H1 (cell line): Measurements from ENCODE around the gene UTS2B. TPM values are rescaled to one million over a fixed set of nuclear protein-coding genes. Genes with fewer than 3 reads are reported as not detected.

ENCODE experiments used
- CTCF ChIA-PET: fragments of 300-600 bp; sonication (Branson Sonifier 250); formaldehyde crosslinking; loops from one replicate; lab custom pipeline; 2021; ENCODE audit not compliant: partially characterized antibody; lab: Charles Lee
- POLR2A ChIA-PET: fragments of 300-600 bp; sonication (Branson Sonifier 250); formaldehyde crosslinking; loops from one replicate; lab custom pipeline; 2021; ENCODE audit warnings: inconsistent platforms; ENCODE audit not compliant: partially characterized antibody; lab: Charles Lee
- DNase-seq, 2 experiments: peaks; one replicate each; pipeline versions ENCODE4 v3.0.0 to v3.0.0-alpha.2; 2010 to 2022; ENCODE audit warnings: low spot score in 2 of 2, low read depth in 1 of 2, mixed read lengths in 1 of 2
- FAIRE-seq: peaks from 2 replicates; lab custom pipeline; 2011; peaks lifted over from hg19 to GRCh38; lab: Jason Lieb, UNC
- H2AFZ ChIP-seq: 2 replicates; pipeline ENCODE4 v1.8.1; 2012; ENCODE audit warnings: low read length, inconsistent platforms
- H2AK5ac ChIP-seq: 2 replicates; pipeline ENCODE4 v1.6.1; 2013; ENCODE audit warnings: low read depth, low read length
- H2BK120ac ChIP-seq: replicated peaks from 2 replicates; pipeline ENCODE3; 2013; ENCODE audit warnings: low read depth, low read length, inconsistent platforms
- H2BK12ac ChIP-seq: 2 replicates; pipeline ENCODE4 v1.6.1; 2013; ENCODE audit warnings: low read depth, low read length
- H2BK15ac ChIP-seq: 2 replicates; pipeline ENCODE4 v1.6.1; 2013; ENCODE audit warnings: low read length
- H2BK20ac ChIP-seq: 2 replicates; pipeline ENCODE4 v1.6.1; 2013; ENCODE audit warnings: low read length
- H2BK5ac ChIP-seq: 2 replicates; pipeline ENCODE4 v1.6.1; 2013; ENCODE audit warnings: low read depth, low read length
- H3K14ac ChIP-seq: 2 replicates; pipeline ENCODE4 v1.6.1; 2013; ENCODE audit warnings: inconsistent platforms; ENCODE audit not compliant: insufficient read length
- H3K18ac ChIP-seq: 2 replicates; pipeline ENCODE4 v1.6.1; 2013; ENCODE audit warnings: low read length; ENCODE audit errors: extremely low read depth
- H3K23ac ChIP-seq: 2 replicates; pipeline ENCODE4 v1.6.1; 2013; ENCODE audit warnings: inconsistent platforms; ENCODE audit not compliant: insufficient read length
- H3K23me2 ChIP-seq: 2 replicates; pipeline ENCODE4 v1.6.1; 2013; ENCODE audit warnings: low read depth, low read length
- H3K27ac ChIP-seq: 2 replicates; pipeline ENCODE4 v1.6.1; 2011; ENCODE audit warnings: low read depth, low read length, inconsistent platforms
- H3K27me3 ChIP-seq, 4 experiments: replicated peaks in 1 of 4; 1 replicate in 1 of 4; 2 replicates in 3 of 4; pipeline versions ENCODE4 v1.6.1 to v1.8.1; 2011 to 2013; ENCODE audit warnings: low read length in 3 of 4, mild to moderate bottlenecking in 3 of 4, inconsistent platforms in 2 of 4, mixed read lengths in 2 of 4, moderate library complexity in 1 of 4; ENCODE audit not compliant: control insufficient read depth in 3 of 4, insufficient read depth in 3 of 4; ENCODE audit errors: extremely low read depth in 1 of 4
- H3K36me3 ChIP-seq, 4 experiments: 2 replicates each; pipeline versions ENCODE4 v1.6.1 to v1.8.1; 2011 to 2013; ENCODE audit warnings: mild to moderate bottlenecking in 4 of 4, low read length in 3 of 4, moderate library complexity in 2 of 4, control low read depth in 1 of 4, inconsistent platforms in 1 of 4; ENCODE audit not compliant: insufficient read depth in 4 of 4, control insufficient read depth in 2 of 4
- H3K4ac ChIP-seq: replicated peaks from 2 replicates; pipeline ENCODE3; 2013; ENCODE audit warnings: low read length, low read depth, mixed read lengths, inconsistent platforms; ENCODE audit not compliant: insufficient read length
- H3K4me1 ChIP-seq, 4 experiments: replicated peaks in 1 of 4; 1 replicate in 1 of 4; 2 replicates in 3 of 4; pipeline versions ENCODE4 v1.6.1 to v1.8.1; 2011 to 2013; ENCODE audit warnings: low read length in 3 of 4, inconsistent platforms in 2 of 4, mixed read lengths in 1 of 4; ENCODE audit not compliant: insufficient read depth in 4 of 4, control insufficient read depth in 3 of 4
- H3K4me2 ChIP-seq, 2 experiments: 2 replicates each; pipeline versions ENCODE4 v1.6.1 to v1.8.1; 2011 to 2013; ENCODE audit warnings: low read depth in 2 of 2, low read length in 2 of 2, control low read depth in 1 of 2, inconsistent platforms in 1 of 2, mild to moderate bottlenecking in 1 of 2; ENCODE audit not compliant: insufficient read depth in 1 of 2
- H3K4me3 ChIP-seq, 4 experiments: fragments of 200-600, 300-600 bp in 1 of 4; sonication (generic), shearing (Covaris generic), sonication (Bioruptor Twin) in 1 of 4; 2 replicates each; pipeline versions ENCODE4 v1.5.1 to v1.8.1; 2011 to 2016; ENCODE audit warnings: low read length in 4 of 4, low read depth in 3 of 4, control low read depth in 2 of 4, inconsistent platforms in 2 of 4, mild to moderate bottlenecking in 2 of 4, mixed read lengths in 1 of 4, moderate library complexity in 1 of 4; ENCODE audit not compliant: insufficient read depth in 2 of 4; ENCODE audit errors: extremely low read depth in 1 of 4
- H3K56ac ChIP-seq: replicated peaks from 2 replicates; pipeline ENCODE3; 2013; ENCODE audit warnings: low read depth, mild to moderate bottlenecking, mixed read lengths, low read length, inconsistent platforms; ENCODE audit not compliant: insufficient read length
- H3K79me1 ChIP-seq: 2 replicates; pipeline ENCODE4 v1.6.1; 2013; ENCODE audit warnings: low read depth, low read length, control low read depth
- H3K79me2 ChIP-seq, 2 experiments: 2 replicates each; pipeline versions ENCODE4 v1.6.1 to v1.8.1; 2012 to 2013; ENCODE audit warnings: low read length in 2 of 2, mild to moderate bottlenecking in 2 of 2, inconsistent platforms in 1 of 2; ENCODE audit not compliant: insufficient read depth in 2 of 2, control insufficient read depth in 1 of 2
- H3K9ac ChIP-seq, 4 experiments: replicated peaks in 1 of 4; 1 replicate in 1 of 4; 2 replicates in 3 of 4; pipeline versions ENCODE4 v1.6.1 to v1.8.1; 2011 to 2013; ENCODE audit warnings: low read depth in 3 of 4, low read length in 3 of 4, control low read depth in 2 of 4, mild to moderate bottlenecking in 2 of 4, moderate library complexity in 2 of 4, inconsistent platforms in 1 of 4; ENCODE audit errors: extremely low read depth in 1 of 4
- H3K9me3 ChIP-seq, 2 experiments: 2 replicates each; pipeline versions ENCODE4 v1.6.1 to v1.8.1; 2012 to 2013; ENCODE audit warnings: mild to moderate bottlenecking in 2 of 2, moderate library complexity in 2 of 2, control low read depth in 1 of 2, inconsistent platforms in 1 of 2, low read depth in 1 of 2, low read length in 1 of 2, mixed read lengths in 1 of 2; ENCODE audit not compliant: insufficient read depth in 2 of 2
- H4K20me1 ChIP-seq, 2 experiments: replicated peaks in 1 of 2; 2 replicates each; pipeline versions ENCODE3 to v1.8.1; 2011 to 2013; ENCODE audit warnings: inconsistent platforms in 2 of 2, low read length in 2 of 2, mild to moderate bottlenecking in 1 of 2; ENCODE audit not compliant: insufficient read depth in 2 of 2, control insufficient read depth in 1 of 2
- H4K5ac ChIP-seq: 2 replicates; pipeline ENCODE4 v1.6.1; 2013; ENCODE audit warnings: low read length, low read depth, mixed read lengths, inconsistent platforms; ENCODE audit not compliant: insufficient read length
- H4K8ac ChIP-seq: 2 replicates; pipeline ENCODE4 v1.8.0; 2013; ENCODE audit warnings: mild to moderate bottlenecking, moderate library complexity, low read length, inconsistent platforms; ENCODE audit not compliant: insufficient read depth; ENCODE audit errors: extremely low read depth
- H4K91ac ChIP-seq: replicated peaks from 2 replicates; pipeline ENCODE3; 2013; ENCODE audit warnings: low read length, mixed read lengths, inconsistent platforms; ENCODE audit not compliant: insufficient read length
- ASH2L ChIP-seq: fragments of 200-600, 300-600 bp; sonication (generic); IDR thresholded peaks from one replicate; pipeline ENCODE4 v1.7.1; 2017; ENCODE audit warnings: low read length
- CEBPB ChIP-seq: IDR thresholded peaks from 2 replicates; pipeline ENCODE4 v1.6.1; 2012; ENCODE audit warnings: low read depth, low read length
- CTCF ChIP-seq, 3 experiments: IDR thresholded peaks; 1 replicate in 2 of 3; 2 replicates in 1 of 3; pipeline versions ENCODE4 v1.5.1 to v1.6.1; 2011; ENCODE audit warnings: low read length in 3 of 3, mild to moderate bottlenecking in 3 of 3, inconsistent platforms in 2 of 3, low read depth in 1 of 3, moderate library complexity in 1 of 3; ENCODE audit not compliant: insufficient read depth in 1 of 3; ENCODE audit errors: control extremely low read depth in 1 of 3
- RAD21 ChIP-seq, 2 experiments: IDR thresholded peaks in 1 of 2; conservative IDR thresholded peaks in 1 of 2; 2 replicates each; pipeline ENCODE4 v1.6.1; 2011; ENCODE audit warnings: low read depth in 2 of 2, low read length in 2 of 2, improper control_type of control experiment in 1 of 2, inconsistent platforms in 1 of 2, mild to moderate bottlenecking in 1 of 2, moderate library complexity in 1 of 2
- SP2 ChIP-seq: IDR thresholded peaks from 2 replicates; pipeline ENCODE4 v1.6.1; 2012; ENCODE audit warnings: mild to moderate bottlenecking, low read length, inconsistent platforms
- SUZ12 ChIP-seq: fragments of 200-600 bp; sonication (generic); IDR thresholded peaks from 2 replicates; pipeline ENCODE4 v1.6.1; 2012; ENCODE audit warnings: mild to moderate bottlenecking, inconsistent platforms, low read length, moderate library complexity, mixed read lengths
- TBP ChIP-seq: IDR thresholded peaks from 2 replicates; pipeline ENCODE4 v1.6.1; 2011; ENCODE audit warnings: low read depth, low read length, improper control_type of control experiment
- ZNF274 ChIP-seq: IDR thresholded peaks from 2 replicates; pipeline ENCODE4 v1.7.0; 2012; ENCODE audit warnings: low read length, borderline replicate concordance; ENCODE audit errors: extremely low read depth
- polyA plus RNA-seq, 7 experiments: library from polyadenylated mRNA; depleted of rRNA in 3 of 7; stranded (reverse) in 5 of 7; unstranded in 2 of 7; fragments of >200 nt in 5 of 7; fragments of 200-250 nt in 2 of 7; gene quantifications; 1 replicate in 5 of 7; 2 replicates in 1 of 7; 4 replicates in 1 of 7; pipeline versions ENCODE4 v1.2.1 to v1.2.3, GENCODE V29; 2011 to 2013; ENCODE audit warnings: missing spikeins in 2 of 7, mixed read lengths in 2 of 7
- total RNA-seq: library from RNA; stranded (reverse); fragmentation: NEBNext Ultra II Directional; extraction: Animal tissue kit (Norgen Biotek cat#: 25700); gene quantifications from 2 replicates; pipeline ENCODE4 v1.2.1, GENCODE V29; 2021
- TF ChIP-seq, protein P1 (sequence below): IDR thresholded peaks from 2 replicates; pipeline ENCODE4 v1.6.1; 2012; ENCODE audit warnings: low read length, inconsistent platforms

Gene UTS2B
- total and polyA plus RNA-seq, 2 of the 8 experiments (the other 6 are each of a cell fraction or from before 2014, with no cell fraction given), result not detected

GRCh38 chr3:191268737-191269136 is 61.6 kb downstream of the UTS2B start:
- Histone ChIP-seq H3K4me2 (no peak overlapping the region), H3K27me3 (no peaks in the 10 kb centered on the region), H3K23ac (no peak overlapping the region), H3K27ac (no peak overlapping the region), H2BK20ac (no peak overlapping the region), H3K14ac (no peak overlapping the region), H3K36me3 (no peaks in the 10 kb centered on the region), H2BK15ac (no peak overlapping the region), H3K23me2 (no peaks in the 10 kb centered on the region), H3K4me3 (no peak overlapping the region), H4K5ac (no peak overlapping the region), H2BK12ac (no peak overlapping the region), H3K9ac (no peak overlapping the region), H4K91ac (no peak overlapping the region), H2AFZ (no peak overlapping the region), H2BK5ac (no peak overlapping the region), H3K79me2 (no peaks in the 10 kb centered on the region), H4K8ac (no peak overlapping the region), H2AK5ac (no peak overlapping the region), H3K79me1 (no peaks in the 10 kb centered on the region), H3K18ac (no peak overlapping the region), H3K9me3 (no peaks in the 10 kb centered on the region), H4K20me1 (no peaks in the 10 kb centered on the region), H3K4me1 (no peaks in the 10 kb centered on the region), H2BK120ac (no peak overlapping the region), H3K56ac (no peak overlapping the region), H3K4ac (no peak overlapping the region)
- TF ChIP-seq SP2 (no peak), ASH2L (no peak), RAD21 (IDR thresholded peaks at IDR 0.05 in 1 of 2, conservative IDR thresholded peaks at IDR 0.05 in 1 of 2; ENCODE audit: low read depth in 2 of 2, low read length in 2 of 2) (no peak), ZNF274 (no peak), SUZ12 (no peak), CTCF (IDR thresholded peaks at IDR 0.05; ENCODE audit: control extremely low read depth in 1 of 3, insufficient read depth in 1 of 3, low read depth in 1 of 3, low read length in 3 of 3) (no peak), CEBPB (no peak), TBP (no peak)
- TF ChIP-seq, protein P1, sequence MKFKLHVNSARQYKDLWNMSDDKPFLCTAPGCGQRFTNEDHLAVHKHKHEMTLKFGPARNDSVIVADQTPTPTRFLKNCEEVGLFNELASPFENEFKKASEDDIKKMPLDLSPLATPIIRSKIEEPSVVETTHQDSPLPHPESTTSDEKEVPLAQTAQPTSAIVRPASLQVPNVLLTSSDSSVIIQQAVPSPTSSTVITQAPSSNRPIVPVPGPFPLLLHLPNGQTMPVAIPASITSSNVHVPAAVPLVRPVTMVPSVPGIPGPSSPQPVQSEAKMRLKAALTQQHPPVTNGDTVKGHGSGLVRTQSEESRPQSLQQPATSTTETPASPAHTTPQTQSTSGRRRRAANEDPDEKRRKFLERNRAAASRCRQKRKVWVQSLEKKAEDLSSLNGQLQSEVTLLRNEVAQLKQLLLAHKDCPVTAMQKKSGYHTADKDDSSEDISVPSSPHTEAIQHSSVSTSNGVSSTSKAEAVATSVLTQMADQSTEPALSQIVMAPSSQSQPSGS, result no peak
- no peak for FAIRE-seq
- CTCF ChIA-PET, result interaction anchor here (1.1 kb wide), 1 partner anchor 11 kb away, joined by 3 read pairs; no protein-coding TSS in a partner anchor
- DNase-seq, result no peak
- POLR2A ChIA-PET, result no interaction called here
